Gastroesophageal sphincter (tissue), 3 donors: Measurements from ENCODE around the gene SLC8A2.

Source experiments
- EP300 ChIP-seq: sonication (generic); formaldehyde crosslinking; IDR thresholded peaks from one replicate; pipeline ENCODE4 v1.6.1; 2017; ENCODE audit warnings: antibody characterized with exemption, mild to moderate bottlenecking
- POLR2A ChIP-seq, 2 donors: fragments of 450-650 bp; IDR thresholded peaks; one replicate each; pipeline ENCODE4 v1.6.1; 2017; ENCODE audit warnings: antibody characterized with exemption in 2 of 2, mild to moderate bottlenecking in 2 of 2, moderate library complexity in 1 of 2
- POLR2AphosphoS5 ChIP-seq: sonication (generic); formaldehyde crosslinking; IDR thresholded peaks from one replicate; pipeline ENCODE4 v1.6.1; 2017; ENCODE audit warnings: antibody characterized with exemption
- TF ChIP-seq, protein P1 (sequence below), 4 experiments: fragments of 200-600 bp in 2 of 4; fragments of 450-650 bp in 2 of 4; sonication (generic) in 1 of 4; IDR thresholded peaks; one replicate each; pipeline ENCODE4 v1.5.1; 2017 to 2019; ENCODE audit warnings: antibody characterized with exemption in 4 of 4, mild to moderate bottlenecking in 2 of 4, moderate library complexity in 2 of 4

DNA sequence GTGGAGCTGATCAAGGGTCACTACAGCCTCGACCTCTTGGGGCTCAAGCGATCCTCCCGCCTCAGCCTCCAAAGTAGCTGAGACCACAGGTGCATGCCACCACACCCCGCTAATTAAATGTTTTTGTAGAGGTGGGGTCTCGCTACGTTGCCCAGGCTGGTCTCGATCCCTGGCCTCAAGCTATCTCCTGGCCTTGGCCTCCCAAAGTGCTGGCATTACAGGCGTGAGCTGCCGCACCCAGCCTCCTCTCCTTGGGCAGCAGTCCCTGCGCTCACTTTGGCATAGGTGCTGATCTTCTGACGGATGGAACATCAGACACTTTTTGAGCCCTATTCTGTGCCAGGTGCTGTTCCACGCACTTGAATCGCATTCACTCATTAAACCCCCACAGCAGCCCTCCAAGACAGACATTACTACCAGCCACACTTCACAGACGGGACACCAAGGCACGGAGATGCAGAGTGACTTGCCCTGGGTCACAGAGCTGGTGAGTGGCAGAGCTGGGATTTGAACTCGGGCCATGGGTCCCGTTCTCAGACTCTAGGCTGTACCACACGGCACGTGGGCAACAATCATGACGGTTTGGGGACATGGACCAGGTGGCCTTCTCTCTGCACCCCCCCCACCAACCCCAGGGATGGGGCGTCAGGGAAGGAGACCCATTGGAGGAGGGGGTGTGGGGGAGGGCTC lies 55.6 kb downstream of the SLC8A2 start:
- TF ChIP-seq POLR2A (IDR thresholded peaks at IDR 0.05) (no peak), EP300 (no peak), POLR2AphosphoS5 (no peak)
- TF ChIP-seq, protein P1, sequence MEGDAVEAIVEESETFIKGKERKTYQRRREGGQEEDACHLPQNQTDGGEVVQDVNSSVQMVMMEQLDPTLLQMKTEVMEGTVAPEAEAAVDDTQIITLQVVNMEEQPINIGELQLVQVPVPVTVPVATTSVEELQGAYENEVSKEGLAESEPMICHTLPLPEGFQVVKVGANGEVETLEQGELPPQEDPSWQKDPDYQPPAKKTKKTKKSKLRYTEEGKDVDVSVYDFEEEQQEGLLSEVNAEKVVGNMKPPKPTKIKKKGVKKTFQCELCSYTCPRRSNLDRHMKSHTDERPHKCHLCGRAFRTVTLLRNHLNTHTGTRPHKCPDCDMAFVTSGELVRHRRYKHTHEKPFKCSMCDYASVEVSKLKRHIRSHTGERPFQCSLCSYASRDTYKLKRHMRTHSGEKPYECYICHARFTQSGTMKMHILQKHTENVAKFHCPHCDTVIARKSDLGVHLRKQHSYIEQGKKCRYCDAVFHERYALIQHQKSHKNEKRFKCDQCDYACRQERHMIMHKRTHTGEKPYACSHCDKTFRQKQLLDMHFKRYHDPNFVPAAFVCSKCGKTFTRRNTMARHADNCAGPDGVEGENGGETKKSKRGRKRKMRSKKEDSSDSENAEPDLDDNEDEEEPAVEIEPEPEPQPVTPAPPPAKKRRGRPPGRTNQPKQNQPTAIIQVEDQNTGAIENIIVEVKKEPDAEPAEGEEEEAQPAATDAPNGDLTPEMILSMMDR (IDR thresholded peaks at IDR 0.05), result no peak
